Right cardiac atrium (tissue), 5 donors: ENCODE measurements around the gene GCGR. TPM values are rescaled to one million over a fixed set of nuclear protein-coding genes. Genes with fewer than 3 reads are reported as not detected.

Experiments used
- ATAC-seq, 2 donors: fragments of 200-7000 bp; cut with Tn5 transposase; one replicate each; pipeline versions ENCODE4 v1.8.0 to v1.9.1; 2020; ENCODE audit warnings: moderate library complexity in 2 of 2, mild to moderate bottlenecking in 1 of 2
- DNase-seq, 3 donors: peaks; one replicate each; pipeline ENCODE4 v3.0.0-alpha.2; 2020
- H3K27ac ChIP-seq: one replicate; pipeline ENCODE4 v1.5.1; 2013; ENCODE audit warnings: mild to moderate bottlenecking, low read length, control low read depth, moderate library complexity
- H3K27me3 ChIP-seq: one replicate; pipeline ENCODE4 v1.6.1; 2013; ENCODE audit not compliant: control insufficient read depth, insufficient read depth
- H3K4me1 ChIP-seq: one replicate; pipeline ENCODE4 v1.6.1; 2013; ENCODE audit warnings: low read length; ENCODE audit not compliant: control insufficient read depth, insufficient read depth
- H3K4me3 ChIP-seq: one replicate; pipeline ENCODE4 v1.5.1; 2013; ENCODE audit warnings: low read length, control low read depth
- H3K9me3 ChIP-seq: one replicate; pipeline ENCODE4 v1.6.1; 2013; ENCODE audit warnings: low read length; ENCODE audit not compliant: control insufficient read depth
- WGBS: extraction: QIAGEN DNeasy Blood & Tissue Kit; methylation state at CpG from one replicate; pipeline ENCODE4 v1.1.7; 2013; 5-methylcytosine and 5-hydroxymethylcytosine counted together
- intact Hi-C, 4 donors: fragments of 100-400 bp; cut with DNase I; formaldehyde crosslinking; loops; one replicate each; pipeline versions ENCODE4 v1.11.0 to v1.14.0; 2022 to 2023
- polyA plus RNA-seq: library from polyadenylated mRNA; stranded (reverse); fragments of 200-250 nt; gene quantifications from one replicate; pipeline ENCODE4 v1.2.3, GENCODE V29; 2013
- total RNA-seq, 4 donors: library from RNA; stranded (reverse); fragmentation: NEBNext Ultra II Directional; extraction: Animal tissue kit (Norgen Biotek cat#: 25700); gene quantifications; one replicate each; pipeline ENCODE4 v1.2.1, GENCODE V29; 2021
- donor health status: healthy with polysubstance abuse.
- donor health status: DM: no; HTN: yes; CAD: no.
- donor health status: DM: no; HTN: no; CAD: no.
- donor health status: DM: no; HTN: yes; CAD: no; lungs with severe emphysema.
- donor health status: DM: yes; HTN: yes; CAD: no.

Gene GCGR
- total and polyA plus RNA-seq, 5 donors, result not detected

- Histone ChIP-seq H3K9me3 (no peaks in the 10 kb centered on the region), H3K4me3 (peak overlapping the region; percentile 92), H3K27me3 (no peaks in the 10 kb centered on the region), H3K4me1 (peaks cover 6% of the 10 kb centered on the region), H3K27ac (peak overlapping the region; percentile 90)
- ATAC-seq, result no peak
- 48% methylated on average over 23 of the region's 23 CpGs for WGBS
- intact Hi-C loops, result no loop called here
- peak in 1 of 3 donors; percentile 51 for DNase-seq
Observed at GRCh38 chr17:81858967-81859905, 55.3 kb downstream of the GCGR start.

GRCh38 chr17:81859906-81860755 lies 56.2 kb downstream of the GCGR start, which contains the start of gene P4HB:
TSS of gene P4HB (minus strand) at chr17:81860535. CDS start at chr17:81860471, 64 bp downstream.
- Histone ChIP-seq H3K9me3 (no peaks in the 10 kb centered on the region), H3K4me3 (peak within 1 kb of the TSS; percentile 92), H3K27me3 (no peaks in the 10 kb centered on the region), H3K27ac (peak within 1 kb of the TSS; percentile 90), H3K4me1 (peaks cover 6% of the 10 kb centered on the region)
- DNase-seq (peak in 2 of 3 donors; percentile 35 to 99), ATAC-seq (peak in 1 of 2 donors; percentile 0)
- WGBS, result under 1% methylated on average over 95 of the region's 95 CpGs
- intact Hi-C loops, result no loop called here

GRCh38 chr17:81860756-81861568 lies 57.0 kb downstream of the GCGR start:
- intact Hi-C loops, result no loop called here
- peaks cover 6% of the 10 kb centered on the region for H3K4me1 ChIP-seq
- WGBS, result under 1% methylated on average over 74 of the region's 74 CpGs
- peak; percentile 99 to 100 (median 100) for DNase-seq
- ATAC-seq, result peak; percentile 95 to 98
- no peaks in the 10 kb centered on the region for H3K27me3 ChIP-seq
- no peaks in the 10 kb centered on the region for H3K9me3 ChIP-seq
- H3K27ac ChIP-seq, result peak overlapping the region; percentile 83
- peak overlapping the region; percentile 50 for H3K4me3 ChIP-seq

- ATAC-seq, result no peak
- no peak overlapping the region for H3K4me3 ChIP-seq
- H3K9me3 ChIP-seq, result no peaks in the 10 kb centered on the region
- intact Hi-C loops, result no loop called here
- 73% methylated on average over 6 of the region's 6 CpGs for WGBS
- H3K27ac ChIP-seq, result no peak overlapping the region
- DNase-seq, result peak in 1 of 3 donors; percentile 30
- peaks cover 6% of the 10 kb centered on the region for H3K4me1 ChIP-seq
- no peaks in the 10 kb centered on the region for H3K27me3 ChIP-seq
Observed at GRCh38 chr17:81863123-81863675, 59.2 kb downstream of the GCGR start.

Other genes with a start within 250 kb of the GCGR start
- 100 to 1,000 TPM in 1 of 4 donors, 10 to 100 TPM in 3; 83.5 to 106 (median 89.5) TPM for gene NPLOC4, start 167.0 kb upstream of the GCGR start, total RNA-seq
- 36.8 TPM for gene NPLOC4, start 167.0 kb upstream of the GCGR start, polyA plus RNA-seq
- gene TSPAN10, start 167.0 kb upstream of the GCGR start, total RNA-seq, result under 1 TPM in 2 of 4 donors, not detected in 2; 0.24 to 0.31 TPM
- 0.27 TPM for gene TSPAN10, start 167.0 kb upstream of the GCGR start, polyA plus RNA-seq
- under 1 TPM in 1 of 4 donors, not detected in 3; 0.41 TPM for gene PDE6G, start 147.6 kb upstream of the GCGR start, total RNA-seq
- gene PDE6G, start 147.6 kb upstream of the GCGR start, polyA plus RNA-seq, result not detected
- 10 to 100 TPM; 20.7 to 27.9 (median 24.6) TPM for gene OXLD1, start 137.5 kb upstream of the GCGR start, total RNA-seq
- 41.0 TPM for gene OXLD1, start 137.5 kb upstream of the GCGR start, polyA plus RNA-seq
- 1 to 10 TPM; 5.0 to 7.8 (median 6.7) TPM for gene CCDC137, start 137.4 kb upstream of the GCGR start, total RNA-seq
- gene CCDC137, start 137.4 kb upstream of the GCGR start, polyA plus RNA-seq, result 10.9 TPM
- 10 to 100 TPM; 13.2 to 24.4 (median 16.8) TPM for gene ARL16, start 120.4 kb upstream of the GCGR start, total RNA-seq
- gene ARL16, start 120.4 kb upstream of the GCGR start, polyA plus RNA-seq, result 20.9 TPM
- gene HGS, start 120.1 kb upstream of the GCGR start, total RNA-seq, result 10 to 100 TPM; 42.1 to 50.3 (median 47.9) TPM
- gene HGS, start 120.1 kb upstream of the GCGR start, polyA plus RNA-seq, result 48.6 TPM
- 100 to 1,000 TPM in 3 of 4 donors, 10 to 100 TPM in 1; 83.3 to 142 (median 112) TPM for gene MRPL12, start 100.8 kb upstream of the GCGR start, total RNA-seq
- gene MRPL12, start 100.8 kb upstream of the GCGR start, polyA plus RNA-seq, result 310 TPM
- gene SLC25A10, start 91.9 kb upstream of the GCGR start, total RNA-seq, result 10 to 100 TPM in 1 of 4 donors, 1 to 10 TPM in 3; 5.9 to 11.4 (median 9.6) TPM
- 18.6 TPM for gene SLC25A10, start 91.9 kb upstream of the GCGR start, polyA plus RNA-seq
- gene MCRIP1, start 29.1 kb downstream of the GCGR start, total RNA-seq, result 100 to 1,000 TPM in 2 of 4 donors, 10 to 100 TPM in 2; 88.1 to 120 (median 96.5) TPM
- 146 TPM for gene MCRIP1, start 29.1 kb downstream of the GCGR start, polyA plus RNA-seq
- under 1 TPM in 1 of 4 donors, not detected in 3; 0.85 TPM for gene PPP1R27, start 30.9 kb downstream of the GCGR start, total RNA-seq
- not detected for gene PPP1R27, start 30.9 kb downstream of the GCGR start, polyA plus RNA-seq
- 100 to 1,000 TPM; 272 to 375 (median 350) TPM for gene P4HB, start 56.4 kb downstream of the GCGR start, total RNA-seq
- 278 TPM for gene P4HB, start 56.4 kb downstream of the GCGR start, polyA plus RNA-seq
- 100 to 1,000 TPM; 113 to 217 (median 142) TPM for gene ARHGDIA, start 67.2 kb downstream of the GCGR start, total RNA-seq
- gene ARHGDIA, start 67.2 kb downstream of the GCGR start, polyA plus RNA-seq, result 101 TPM
- gene ALYREF, start 87.4 kb downstream of the GCGR start, total RNA-seq, result 10 to 100 TPM; 32.5 to 46.2 (median 39.1) TPM
- 18.9 TPM for gene ALYREF, start 87.4 kb downstream of the GCGR start, polyA plus RNA-seq
- 100 to 1,000 TPM; 135 to 167 (median 148) TPM for gene ANAPC11, start 87.6 kb downstream of the GCGR start, total RNA-seq
- gene ANAPC11, start 87.6 kb downstream of the GCGR start, polyA plus RNA-seq, result 338 TPM
- under 1 TPM; 0.14 to 0.53 (median 0.29) TPM for gene NPB, start 98.1 kb downstream of the GCGR start, total RNA-seq
- gene NPB, start 98.1 kb downstream of the GCGR start, polyA plus RNA-seq, result 0.32 TPM
- gene PCYT2, start 107.2 kb downstream of the GCGR start, total RNA-seq, result 10 to 100 TPM; 16.7 to 24.8 (median 18.6) TPM
- 28.5 TPM for gene PCYT2, start 107.2 kb downstream of the GCGR start, polyA plus RNA-seq
- gene SIRT7, start 114.0 kb downstream of the GCGR start, total RNA-seq, result 10 to 100 TPM in 1 of 4 donors, 1 to 10 TPM in 3; 7.6 to 10.1 (median 8.9) TPM
- gene SIRT7, start 114.0 kb downstream of the GCGR start, polyA plus RNA-seq, result 7.3 TPM
- 10 to 100 TPM; 16.6 to 28.9 (median 26.0) TPM for gene MAFG, start 123.6 kb downstream of the GCGR start, total RNA-seq
- gene MAFG, start 123.6 kb downstream of the GCGR start, polyA plus RNA-seq, result 18.4 TPM
- 1 to 10 TPM; 2.7 to 8.5 (median 6.7) TPM for gene PYCR1, start 133.2 kb downstream of the GCGR start, total RNA-seq
- 4.3 TPM for gene PYCR1, start 133.2 kb downstream of the GCGR start, polyA plus RNA-seq
- gene MYADML2, start 143.1 kb downstream of the GCGR start, total RNA-seq, result 1 to 10 TPM in 2 of 4 donors, under 1 TPM in 1, not detected in 1; 0.51 to 1.9 (median 1.4) TPM
- gene MYADML2, start 143.1 kb downstream of the GCGR start, polyA plus RNA-seq, result 1.2 TPM
- not detected for gene NOTUM, start 157.0 kb downstream of the GCGR start, total RNA-seq
- 0.05 TPM for gene NOTUM, start 157.0 kb downstream of the GCGR start, polyA plus RNA-seq
- 10 to 100 TPM; 16.6 to 28.9 (median 21.6) TPM for gene ASPSCR1, start 173.5 kb downstream of the GCGR start, total RNA-seq
- 20.1 TPM for gene ASPSCR1, start 173.5 kb downstream of the GCGR start, polyA plus RNA-seq
- 10 to 100 TPM; 20.1 to 28.6 (median 26.0) TPM for gene CENPX, start 218.7 kb downstream of the GCGR start, total RNA-seq
- gene CENPX, start 218.7 kb downstream of the GCGR start, polyA plus RNA-seq, result 31.2 TPM
- 1 to 10 TPM; 3.2 to 6.7 (median 6.0) TPM for gene LRRC45, start 219.2 kb downstream of the GCGR start, total RNA-seq
- 4.9 TPM for gene LRRC45, start 219.2 kb downstream of the GCGR start, polyA plus RNA-seq
- 1 to 10 TPM; 1.0 to 2.0 (median 1.5) TPM for gene RAC3, start 227.5 kb downstream of the GCGR start, total RNA-seq
- 2.4 TPM for gene RAC3, start 227.5 kb downstream of the GCGR start, polyA plus RNA-seq
- 100 to 1,000 TPM; 127 to 181 (median 168) TPM for gene DCXR, start 233.5 kb downstream of the GCGR start, total RNA-seq
- 196 TPM for gene DCXR, start 233.5 kb downstream of the GCGR start, polyA plus RNA-seq
- gene RFNG, start 247.7 kb downstream of the GCGR start, total RNA-seq, result 10 to 100 TPM; 19.0 to 25.1 (median 20.2) TPM
- gene RFNG, start 247.7 kb downstream of the GCGR start, polyA plus RNA-seq, result 25.4 TPM
- 10 to 100 TPM; 87.1 to 93.7 (median 90.6) TPM for gene GPS1, start 247.7 kb downstream of the GCGR start, total RNA-seq
- gene GPS1, start 247.7 kb downstream of the GCGR start, polyA plus RNA-seq, result 75.1 TPM